Measurements from ENCODE around the gene NADK2. TPM values are rescaled to one million over a fixed set of nuclear protein-coding genes. Genes with fewer than 3 reads are reported as not detected.

The NADK2 gene
- total RNA-seq, 1 experiment from 2014 or later = 12.2 TPM

DNA sequence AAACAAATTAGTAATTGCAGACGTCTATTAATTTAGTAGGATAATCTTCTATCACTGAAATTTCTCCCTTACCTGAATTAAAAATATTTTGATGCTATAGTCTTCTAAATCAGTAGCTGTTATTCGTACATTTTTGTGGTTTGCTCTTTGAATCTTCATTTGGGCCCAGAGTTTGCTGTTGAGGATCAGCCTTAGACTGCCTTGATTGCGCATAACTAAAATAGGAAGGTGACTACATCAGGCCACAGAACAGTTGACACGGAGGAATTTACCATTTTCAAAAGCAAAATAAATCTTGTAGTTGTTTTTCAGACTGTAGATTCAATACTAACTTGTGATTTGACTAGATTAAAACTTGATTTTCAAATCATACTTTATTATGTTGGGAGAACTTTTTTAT is 11.8 kb upstream of the NADK2 start:
- Histone ChIP-seq H3K79me1 (ENCODE audit: insufficient read depth, low read depth, low read length, poor library complexity, severe bottlenecking) (no peaks in the 10 kb centered on the region), H3K23ac (ENCODE audit: insufficient read length, low read depth, low read length) (no peak overlapping the region), H3K14ac (ENCODE audit: insufficient read depth, low read length) (no peak overlapping the region), H2BK120ac (ENCODE audit: low read depth, low read length, poor library complexity, severe bottlenecking) (no peak overlapping the region), H3K4me1 (ENCODE audit: insufficient read depth, low read length) (no peaks in the 10 kb centered on the region), H4K20me1 (ENCODE audit: control insufficient read depth, insufficient read depth, insufficient read length) (no peaks in the 10 kb centered on the region), H2BK5ac (ENCODE audit: insufficient read length, low read length) (no peak overlapping the region), H3K23me2 (ENCODE audit: insufficient read length, low read depth, low read length, poor library complexity, severe bottlenecking) (no peaks in the 10 kb centered on the region), H3T11ph (ENCODE audit: low read length) (no peak overlapping the region), H2BK20ac (ENCODE audit: low read depth, low read length, poor library complexity, severe bottlenecking) (no peak overlapping the region), H2BK15ac (ENCODE audit: low read depth, low read length) (no peak overlapping the region), H4K91ac (ENCODE audit: insufficient read length, low read depth, low read length) (no peak overlapping the region), H3K27ac (ENCODE audit: insufficient read length, low read depth, low read length) (no peak overlapping the region), H2AFZ (ENCODE audit: low read length) (no peak overlapping the region), H3K27me3 (ENCODE audit: insufficient read depth, low read length) (no peaks in the 10 kb centered on the region), H3K9ac (ENCODE audit: extremely low read depth, insufficient read length, low read length) (no peak overlapping the region), H2BK12ac (ENCODE audit: insufficient read length, low read depth, low read length) (no peak overlapping the region), H3K9me3 (ENCODE audit: control insufficient read depth, low read depth, low read length) (no peaks in the 10 kb centered on the region), H2AK5ac (ENCODE audit: insufficient read length, low read length) (no peak overlapping the region), H3K4ac (ENCODE audit: low read depth, low read length) (no peak overlapping the region), H4K5ac (ENCODE audit: insufficient read length, low read depth, low read length) (no peak overlapping the region), H3K79me2 (ENCODE audit: insufficient read depth, low read length) (no peaks in the 10 kb centered on the region), H3K4me2 (ENCODE audit: insufficient read depth, insufficient read length, low read length) (no peak overlapping the region), H3K56ac (ENCODE audit: insufficient read length, low read depth, low read length) (no peak overlapping the region), H3K18ac (ENCODE audit: insufficient read length, low read depth, low read length) (no peak overlapping the region), H4K8ac (replicated peaks; ENCODE audit: insufficient read length, low read depth, low read length) (no peak overlapping the region)
- Mint-ChIP-seq H3K36me3 (ENCODE audit: insufficient read depth in 1 of 3, low read depth in 3 of 3) (no peaks in the 10 kb centered on the region), H3K27me3 (ENCODE audit: low read depth) (no peaks in the 10 kb centered on the region), H3K9me3 (no peaks in the 10 kb centered on the region), H3K27ac (no peak overlapping the region), H3K4me3 (no peak overlapping the region), H3K4me1 (peaks cover 0 to 3% of the 10 kb centered on the region in 2 experiments; a peak in 1 of 4 replicates)
- no CpG with 5 or more reads among the region's 4 CpGs for WGBS (ENCODE audit: extremely low coverage, insufficient read length, low lambda C conversion rate)
- no peak for DNase-seq
- TF ChIP-seq, protein P1, sequence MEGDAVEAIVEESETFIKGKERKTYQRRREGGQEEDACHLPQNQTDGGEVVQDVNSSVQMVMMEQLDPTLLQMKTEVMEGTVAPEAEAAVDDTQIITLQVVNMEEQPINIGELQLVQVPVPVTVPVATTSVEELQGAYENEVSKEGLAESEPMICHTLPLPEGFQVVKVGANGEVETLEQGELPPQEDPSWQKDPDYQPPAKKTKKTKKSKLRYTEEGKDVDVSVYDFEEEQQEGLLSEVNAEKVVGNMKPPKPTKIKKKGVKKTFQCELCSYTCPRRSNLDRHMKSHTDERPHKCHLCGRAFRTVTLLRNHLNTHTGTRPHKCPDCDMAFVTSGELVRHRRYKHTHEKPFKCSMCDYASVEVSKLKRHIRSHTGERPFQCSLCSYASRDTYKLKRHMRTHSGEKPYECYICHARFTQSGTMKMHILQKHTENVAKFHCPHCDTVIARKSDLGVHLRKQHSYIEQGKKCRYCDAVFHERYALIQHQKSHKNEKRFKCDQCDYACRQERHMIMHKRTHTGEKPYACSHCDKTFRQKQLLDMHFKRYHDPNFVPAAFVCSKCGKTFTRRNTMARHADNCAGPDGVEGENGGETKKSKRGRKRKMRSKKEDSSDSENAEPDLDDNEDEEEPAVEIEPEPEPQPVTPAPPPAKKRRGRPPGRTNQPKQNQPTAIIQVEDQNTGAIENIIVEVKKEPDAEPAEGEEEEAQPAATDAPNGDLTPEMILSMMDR (conservative IDR thresholded peaks at IDR 0.05) = no peak
